Spinal cord (tissue), 10 donors: ENCODE data around the gene RERG. TPM values are rescaled to one million over a fixed set of nuclear protein-coding genes. Genes with fewer than 3 reads are reported as not detected.

ENCODE experiments used
- DNase-seq, 6 donors: peaks; one replicate each; pipeline versions ENCODE4 v3.0.0 to v3.0.0-alpha.2; 2013 to 2015; ENCODE audit warnings: low spot score in 6 of 6, low read depth in 4 of 6
- H3K27ac ChIP-seq: one replicate; pipeline ENCODE4 v1.5.1; 2013; ENCODE audit warnings: low read depth, low read length, control low read depth
- H3K27me3 ChIP-seq: one replicate; pipeline ENCODE4 v1.6.1; 2013; ENCODE audit warnings: low read length; ENCODE audit not compliant: control insufficient read depth, insufficient read depth
- H3K36me3 ChIP-seq: one replicate; pipeline ENCODE4 v1.6.1; 2013; ENCODE audit warnings: low read length; ENCODE audit not compliant: control insufficient read depth, insufficient read depth
- H3K4me1 ChIP-seq: one replicate; pipeline ENCODE4 v1.6.1; 2013; ENCODE audit warnings: low read length; ENCODE audit not compliant: control insufficient read depth, insufficient read depth
- H3K4me3 ChIP-seq: one replicate; pipeline ENCODE4 v1.5.1; 2013; ENCODE audit warnings: low read depth, low read length, control low read depth
- H3K9me3 ChIP-seq: one replicate; pipeline ENCODE4 v1.6.1; 2013; ENCODE audit warnings: low read length; ENCODE audit not compliant: control insufficient read depth, insufficient read depth
- WGBS: methylation state at CpG from one replicate; pipeline ENCODE4 v1.1.5; 2013; ENCODE audit warnings: missing lambda C conversion rate; ENCODE audit not compliant: insufficient coverage; 5-methylcytosine and 5-hydroxymethylcytosine counted together
- long read RNA-seq, 4 donors: transcript quantifications; one replicate each; lab custom pipeline, GENCODE V29; 2026
- polyA plus RNA-seq, 2 donors: library from polyadenylated mRNA; unstranded; fragments of 120-200 nt; gene quantifications; one replicate each; pipeline ENCODE4 v1.2.1, GENCODE V29; 2013; ENCODE audit not compliant: insufficient read length in 2 of 2
- total RNA-seq, 2 donors: library from RNA; depleted of rRNA in 1 of 2; stranded (reverse); fragments of 120-200 nt in 1 of 2; fragments of >200 nt in 1 of 2; gene quantifications; one replicate each; pipeline versions ENCODE4 v1.2.3 to v1.2.4, GENCODE V29; 2013 to 2014
- donor health status: healthy.

RERG gene, protein sequence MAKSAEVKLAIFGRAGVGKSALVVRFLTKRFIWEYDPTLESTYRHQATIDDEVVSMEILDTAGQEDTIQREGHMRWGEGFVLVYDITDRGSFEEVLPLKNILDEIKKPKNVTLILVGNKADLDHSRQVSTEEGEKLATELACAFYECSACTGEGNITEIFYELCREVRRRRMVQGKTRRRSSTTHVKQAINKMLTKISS
- total RNA-seq (10 to 100 TPM in 1 of 2 donors, 1 to 10 TPM in 1; 6.6 to 17.5 TPM), polyA plus RNA-seq (10 to 100 TPM in 1 of 2 donors, 1 to 10 TPM in 1; 9.5 to 11.5 TPM)
- long read RNA-seq, donor 1, transcript RERG-201 (5 exons, 2,264 nt): major isoform, 5 of 7 reads
- long read RNA-seq, donor 1, partial matches to known transcripts: 0 of 7 reads
- long read RNA-seq, donor 1, other reads (novel, unspliced or antisense): 0 of 7 reads
- long read RNA-seq, donor 2, partial matches to known transcripts: 5 of 8 reads
- long read RNA-seq, donor 2, other reads (novel, unspliced or antisense): 0 of 8 reads
- long read RNA-seq, donor 3, partial matches to known transcripts: 0 of 2 reads
- long read RNA-seq, donor 3, other reads (novel, unspliced or antisense): 0 of 2 reads
- long read RNA-seq, donor 4, partial matches to known transcripts: 0 of 3 reads
- long read RNA-seq, donor 4, other reads (novel, unspliced or antisense): 0 of 3 reads

DNA sequence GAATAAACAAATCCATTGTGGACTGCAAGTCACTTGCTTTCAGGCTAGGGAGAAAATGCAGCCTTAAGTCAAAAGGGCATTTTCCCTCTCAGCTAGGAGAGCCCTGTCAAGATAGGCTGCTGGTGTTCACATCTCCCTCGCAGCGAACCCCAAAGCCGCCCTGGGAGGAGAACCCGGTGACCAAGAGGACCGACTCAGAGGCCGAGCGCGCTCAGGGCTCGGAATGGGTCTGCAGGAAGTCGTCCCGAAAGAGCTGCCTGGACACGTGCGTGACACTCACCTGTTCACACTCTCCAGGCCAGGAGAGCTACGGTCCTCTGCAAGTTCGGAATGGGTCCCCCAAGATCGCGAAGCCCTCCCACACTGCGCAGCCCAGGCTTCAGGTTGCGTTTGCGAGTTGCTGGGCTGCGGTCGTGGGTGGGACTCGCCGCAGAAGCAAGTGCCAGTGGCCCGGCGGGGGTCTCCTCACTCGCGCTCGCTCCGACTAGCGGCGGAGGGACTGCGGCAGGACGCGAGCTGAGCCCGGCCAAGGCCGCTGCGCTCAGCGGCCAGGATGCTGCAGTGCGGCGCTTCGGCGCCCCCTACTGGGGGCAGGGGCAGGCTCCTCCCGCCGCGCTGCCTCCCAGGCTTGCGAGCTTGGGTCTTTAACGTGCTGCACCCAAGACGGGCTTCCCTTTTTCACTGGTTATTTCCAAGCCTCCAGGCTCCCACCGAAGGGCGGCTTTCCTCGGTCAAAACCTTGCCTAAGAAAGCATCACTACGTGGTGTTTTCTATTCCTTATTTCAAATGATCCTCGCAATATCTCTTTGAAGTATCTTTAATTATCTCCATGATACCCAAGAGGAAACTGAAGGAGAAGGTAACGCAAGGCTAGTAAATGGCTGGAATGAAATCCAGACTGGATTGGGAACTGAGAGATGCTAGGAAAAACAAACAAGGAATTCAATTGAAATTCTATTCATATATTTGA, at the start of gene RERG:
RERG (minus strand) TSS at position 503 of the 971 bp plus-strand sequence. CDS start 3,928 bp downstream, outside the sequence.
- no peaks in the 10 kb centered on the region for H3K36me3 ChIP-seq
- 1% methylated on average over 52 of the region's 55 CpGs for WGBS
- peak; percentile 71 to 95 (median 80) for DNase-seq
- peak within 1 kb of the TSS; percentile 66 for H3K4me3 ChIP-seq
- no peaks in the 10 kb centered on the region for H3K9me3 ChIP-seq
- H3K4me1 ChIP-seq: peaks cover 4% of the 10 kb centered on the region
- peak within 1 kb of the TSS; percentile 33 for H3K27ac ChIP-seq
- H3K27me3 ChIP-seq: peaks cover 4% of the 10 kb centered on the region

DNA sequence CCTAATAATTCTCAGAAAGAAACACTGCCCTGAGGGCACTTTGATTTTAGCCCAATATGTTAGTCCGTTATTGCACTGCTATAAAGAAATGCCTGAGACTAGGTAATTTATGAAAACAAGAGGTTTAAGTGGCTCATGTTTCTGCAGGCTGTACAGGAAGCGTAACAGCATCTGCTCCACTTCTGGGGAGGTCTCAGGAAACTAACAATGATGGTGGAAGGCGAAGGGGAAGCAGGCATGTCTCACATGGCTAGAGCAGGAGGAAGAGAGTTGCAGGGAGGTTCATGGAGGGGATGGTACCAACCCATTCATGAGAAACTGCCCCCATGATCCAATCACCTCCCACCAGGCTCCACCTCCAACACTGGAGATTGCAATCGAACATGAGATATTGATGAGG, 49.4 kb upstream of the RERG start:
- no peaks in the 10 kb centered on the region for H3K9me3 ChIP-seq
- 92% methylated on average over 2 of the region's 4 CpGs for WGBS
- no peak for DNase-seq
- H3K36me3 ChIP-seq: no peaks in the 10 kb centered on the region
- no peak overlapping the region for H3K27ac ChIP-seq
- no peak overlapping the region for H3K4me3 ChIP-seq
- no peaks in the 10 kb centered on the region for H3K27me3 ChIP-seq
- peaks cover 3% of the 10 kb centered on the region for H3K4me1 ChIP-seq

DNA sequence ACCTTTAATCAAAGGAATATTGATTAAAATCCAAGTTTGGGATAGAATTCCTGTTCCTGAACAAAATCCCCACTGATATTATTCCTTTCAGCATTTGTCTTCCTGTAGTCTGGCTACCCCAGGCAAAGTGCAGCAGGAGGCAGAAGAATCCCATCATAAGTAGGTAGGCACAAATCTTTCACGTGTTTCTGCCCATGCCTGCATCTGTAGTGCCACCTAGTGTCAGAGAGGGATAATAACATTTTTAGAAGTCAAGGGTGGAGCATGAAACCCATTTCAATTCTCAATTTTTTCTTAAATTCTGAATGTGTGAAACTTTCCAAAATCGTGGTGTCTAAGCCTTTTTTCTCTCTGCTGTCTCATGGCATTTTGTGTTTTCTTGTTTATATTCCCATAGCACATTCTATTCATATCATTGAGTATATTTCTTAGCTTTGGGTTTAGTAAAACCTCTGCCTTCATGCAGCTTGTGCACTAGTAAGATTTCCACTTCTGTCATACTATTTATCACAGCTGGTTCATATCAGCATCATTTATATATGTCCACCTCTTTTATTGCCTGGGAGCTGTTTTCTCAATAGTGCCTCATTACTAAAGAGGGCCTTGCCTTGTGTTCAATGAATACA, 47.8 kb upstream of the RERG start:
- DNase-seq: peak in 2 of 6 donors; percentile 74 to 93
- WGBS: no CpG with 5 or more reads among the region's 2 CpGs
- Histone ChIP-seq H3K36me3 (no peaks in the 10 kb centered on the region), H3K4me1 (peaks cover 3% of the 10 kb centered on the region), H3K9me3 (no peaks in the 10 kb centered on the region), H3K4me3 (no peak overlapping the region), H3K27me3 (no peaks in the 10 kb centered on the region), H3K27ac (no peak overlapping the region)

GRCh38 chr12:15268309-15268708, 47.1 kb upstream of the RERG start:
- no peak overlapping the region for H3K27ac ChIP-seq
- DNase-seq: peak in 1 of 6 donors; percentile 22
- H3K4me3 ChIP-seq: no peak overlapping the region
- WGBS: 83% methylated on average over 1 of the region's 1 CpG
- no peaks in the 10 kb centered on the region for H3K36me3 ChIP-seq
- no peaks in the 10 kb centered on the region for H3K9me3 ChIP-seq
- H3K4me1 ChIP-seq: peaks cover 3% of the 10 kb centered on the region
- H3K27me3 ChIP-seq: no peaks in the 10 kb centered on the region

DNA sequence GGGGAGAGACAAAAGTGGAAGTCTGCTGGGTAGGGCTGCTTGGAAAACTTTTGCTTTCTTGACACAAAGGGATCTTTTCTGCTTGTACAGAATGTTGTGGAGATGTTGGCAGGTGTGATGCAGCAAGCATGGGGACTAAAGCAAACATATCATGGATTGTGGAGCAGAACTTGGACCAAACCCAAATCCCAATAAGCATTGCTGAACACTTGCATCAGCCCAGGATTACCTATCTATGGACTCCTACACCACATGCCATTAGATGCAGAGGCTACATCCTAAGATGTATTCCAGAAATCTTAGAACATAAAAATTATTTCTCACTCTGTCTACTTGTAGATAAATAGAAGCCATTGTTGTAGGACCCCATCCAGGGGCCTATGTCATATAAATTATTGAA, 44.7 kb upstream of the RERG start:
- Histone ChIP-seq H3K27me3 (no peaks in the 10 kb centered on the region), H3K27ac (no peak overlapping the region), H3K4me1 (peaks cover 3% of the 10 kb centered on the region), H3K36me3 (no peaks in the 10 kb centered on the region), H3K4me3 (no peak overlapping the region), H3K9me3 (no peaks in the 10 kb centered on the region)
- DNase-seq: no peak

GRCh38 chr12:15256761-15257160, 35.5 kb upstream of the RERG start:
- 44% methylated on average over 3 of the region's 4 CpGs for WGBS
- H3K9me3 ChIP-seq: peaks cover 2% of the 10 kb centered on the region
- H3K27ac ChIP-seq: no peak overlapping the region
- H3K4me3 ChIP-seq: no peak overlapping the region
- H3K4me1 ChIP-seq: no peaks in the 10 kb centered on the region
- no peak for DNase-seq
- no peaks in the 10 kb centered on the region for H3K27me3 ChIP-seq
- no peaks in the 10 kb centered on the region for H3K36me3 ChIP-seq

DNA sequence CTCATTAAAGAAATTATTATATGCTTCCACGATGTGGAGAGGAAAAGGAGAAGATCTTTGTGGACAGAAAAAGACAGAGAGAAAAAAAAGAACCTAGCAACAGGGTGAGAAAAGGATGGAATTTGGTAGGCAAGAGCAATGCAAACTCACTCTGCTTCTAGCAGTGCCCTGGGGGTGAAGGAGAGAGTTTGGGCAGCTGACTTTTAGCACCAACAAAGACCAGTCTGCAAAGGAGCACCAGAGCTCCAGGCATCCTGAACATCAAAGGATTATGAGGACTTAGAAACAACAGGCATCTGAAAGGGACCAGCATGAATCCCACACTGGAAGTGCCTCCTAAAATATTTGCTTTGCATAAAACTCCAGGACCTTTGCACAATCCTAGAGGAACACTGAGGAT, 32.8 kb upstream of the RERG start:
- Histone ChIP-seq H3K4me3 (no peak overlapping the region), H3K36me3 (no peaks in the 10 kb centered on the region), H3K27me3 (no peaks in the 10 kb centered on the region), H3K4me1 (no peaks in the 10 kb centered on the region), H3K9me3 (peaks cover under 1% of the 10 kb centered on the region), H3K27ac (no peak overlapping the region)
- DNase-seq: peak in 1 of 6 donors; percentile 27
- WGBS: no CpG with 5 or more reads among the region's 1 CpG

GRCh38 chr12:15244926-15245325, 23.7 kb upstream of the RERG start:
- Histone ChIP-seq H3K27me3 (no peaks in the 10 kb centered on the region), H3K27ac (no peak overlapping the region), H3K36me3 (no peaks in the 10 kb centered on the region), H3K4me3 (no peak overlapping the region), H3K9me3 (no peaks in the 10 kb centered on the region), H3K4me1 (no peaks in the 10 kb centered on the region)
- DNase-seq: no peak
- 100% methylated on average over 1 of the region's 4 CpGs for WGBS

DNA sequence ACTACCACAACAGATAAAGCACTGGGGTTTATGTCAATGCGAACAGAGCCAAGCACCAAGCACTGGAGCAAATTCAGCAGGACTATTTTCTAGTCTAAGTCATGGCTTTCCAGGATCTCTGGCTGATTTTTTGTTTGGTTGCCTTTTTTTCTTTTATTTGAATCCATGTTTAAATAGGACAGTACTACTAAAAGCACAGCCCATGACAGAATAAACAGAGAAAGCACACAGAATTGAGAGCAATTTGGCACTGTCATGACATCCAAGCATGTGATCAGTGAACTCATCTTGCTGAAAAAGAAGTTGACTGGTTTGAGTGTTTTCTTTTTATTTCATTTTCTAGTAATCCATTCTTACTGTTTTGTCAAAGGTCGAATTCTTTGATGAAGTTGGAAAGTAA, 23.1 kb upstream of the RERG start:
- no peak for DNase-seq
- no peaks in the 10 kb centered on the region for H3K27me3 ChIP-seq
- no peaks in the 10 kb centered on the region for H3K9me3 ChIP-seq
- WGBS: no CpG with 5 or more reads among the region's 2 CpGs
- no peak overlapping the region for H3K4me3 ChIP-seq
- no peaks in the 10 kb centered on the region for H3K36me3 ChIP-seq
- no peak overlapping the region for H3K27ac ChIP-seq
- no peaks in the 10 kb centered on the region for H3K4me1 ChIP-seq
